Activated CD4-positive, alpha-beta T cell treated with anti-CD3 and anti-CD28 coated beads, Interleukin-2, amount 50 U/mL, for 24 hours (primary cell): Measurements from ENCODE around the gene RAB19.
"Not testable (repeated sequence)": the region's sequence is repeated elsewhere in the genome, so short reads cannot be mapped to it uniquely, and the experiment has no call there.

Experiments
- DNase-seq, 2 donors: peaks; one replicate each; pipeline ENCODE4 v3.0.0-alpha.2; 2020; ENCODE audit warnings: low read depth in 1 of 2, low spot score in 1 of 2

RAB19 gene

DNA sequence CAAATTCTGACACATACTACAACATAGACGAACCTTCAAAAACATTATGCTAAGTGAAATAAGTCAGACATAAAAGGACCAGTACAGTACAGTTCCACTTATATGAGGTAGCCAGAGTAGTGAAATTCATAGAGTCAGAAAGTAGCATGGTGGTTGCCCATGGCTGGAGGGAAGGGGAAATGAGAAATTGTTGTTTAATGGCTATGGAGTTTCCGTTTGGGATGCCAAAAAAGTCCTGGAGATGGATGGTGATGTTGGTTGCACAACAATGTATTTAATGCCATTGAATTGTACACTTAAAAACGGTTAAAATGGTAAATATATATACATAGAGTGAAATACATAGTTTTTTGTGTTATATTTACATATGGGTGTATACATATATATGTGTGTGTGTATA, 3.5 kb upstream of the RAB19 start:
- no peak for DNase-seq

DNA sequence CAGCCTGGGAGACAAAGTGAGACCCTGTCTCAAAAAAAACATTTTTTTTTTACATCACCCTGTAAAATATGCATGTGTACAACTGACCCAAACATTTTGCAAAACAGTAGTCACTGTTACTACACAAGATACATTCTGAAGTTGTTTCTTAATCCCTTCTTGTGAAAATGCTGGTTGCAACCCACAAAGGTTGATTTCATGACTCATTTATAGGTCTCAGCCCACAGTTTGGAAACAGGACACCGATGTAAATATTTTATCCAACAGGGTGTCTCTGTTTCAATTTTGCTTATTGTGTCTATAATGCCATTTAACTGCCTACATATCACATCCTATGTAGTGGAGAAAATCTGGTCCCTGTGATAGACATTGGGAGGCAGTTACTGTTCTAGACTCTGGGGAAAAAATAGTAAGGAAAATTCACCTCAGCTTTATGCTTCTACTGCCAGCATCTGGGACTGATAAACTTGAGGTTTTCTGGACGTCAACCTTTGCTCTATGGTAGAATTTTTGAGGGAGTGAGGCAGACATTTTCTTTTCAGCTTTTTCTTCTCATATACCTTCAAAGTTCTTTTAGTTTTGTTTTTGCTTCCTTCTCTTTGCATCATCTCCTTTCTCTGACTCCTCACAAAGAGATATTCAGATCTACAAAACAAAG, 1.6 kb upstream of the RAB19 start:
- peak in 1 of 2 donors; percentile 15 for DNase-seq

GRCh38 chr7:140404565-140405065, 757 bp downstream of the RAB19 start:
- DNase-seq, result no peak

- no peak for DNase-seq
These were observed 11.5 kb downstream of the RAB19 start for GRCh38 chr7:140415361-140415760.

DNA sequence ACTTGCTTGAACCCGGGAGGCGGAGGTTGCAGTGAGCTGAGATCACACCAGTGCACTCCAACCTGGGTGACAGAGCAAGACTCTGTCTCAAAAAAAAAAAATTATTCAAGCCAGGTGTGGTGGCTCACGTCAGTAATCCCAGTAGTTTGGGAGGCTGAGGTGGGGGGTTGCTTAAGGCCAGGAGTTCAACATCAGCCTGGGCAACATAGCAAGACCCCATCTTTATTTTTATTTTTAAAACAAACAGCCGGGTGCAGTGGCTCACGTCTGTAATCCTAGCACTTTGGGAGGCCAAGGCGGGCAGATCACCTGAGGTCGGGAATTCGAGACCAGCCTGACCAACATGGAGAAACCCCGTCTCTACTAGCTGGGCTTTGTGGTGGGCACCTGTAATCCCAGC, 12.0 kb downstream of the RAB19 start:
- not testable (repeated sequence) for DNase-seq

- no peak for DNase-seq
These were observed 12.7 kb downstream of the RAB19 start for GRCh38 chr7:140416560-140416959.

GRCh38 chr7:140417456-140418155, 13.7 kb downstream of the RAB19 start:
- DNase-seq, result no peak

DNA sequence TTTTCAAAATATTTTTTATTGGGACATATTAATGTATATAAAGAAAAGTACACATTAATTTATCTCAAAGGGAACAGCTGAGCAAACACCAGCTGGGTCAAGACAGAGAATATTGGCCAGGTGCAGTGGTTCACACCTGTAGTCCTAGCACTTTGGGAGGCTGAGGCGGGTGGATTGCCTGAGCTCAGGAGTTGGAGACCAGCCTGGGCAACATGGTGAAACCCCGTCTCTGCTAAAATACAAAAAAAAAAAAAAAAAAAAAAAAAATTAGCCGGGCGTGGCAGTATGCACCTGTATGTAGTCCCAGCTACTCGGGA, 14.3 kb downstream of the RAB19 start:
- not testable (repeated sequence) for DNase-seq

DNA sequence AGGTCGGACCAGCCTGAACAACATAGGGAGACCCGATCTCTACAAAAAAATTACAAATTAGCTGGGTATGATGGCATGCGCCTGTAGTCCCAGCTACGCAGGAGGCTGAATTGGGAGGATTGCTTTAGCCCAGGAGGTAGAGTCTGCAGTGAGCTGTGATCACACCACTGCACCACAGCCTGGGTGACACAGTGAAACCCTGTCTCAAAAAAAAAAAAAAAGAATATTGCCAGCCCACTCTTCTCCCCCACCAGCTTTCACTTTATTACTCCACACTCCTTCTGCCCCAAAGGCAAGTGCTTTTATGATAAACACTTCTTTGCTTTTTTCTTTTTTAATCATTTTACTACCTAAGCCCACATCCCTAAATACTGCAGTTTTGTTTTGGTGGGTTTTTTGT, 14.8 kb downstream of the RAB19 start:
- DNase-seq, result no peak

GRCh38 chr7:140421521-140421920, 17.7 kb downstream of the RAB19 start:
- no peak for DNase-seq

GRCh38 chr7:140423501-140423900, 19.6 kb downstream of the RAB19 start:
- no peak for DNase-seq

GRCh38 chr7:140425718-140426117, 21.9 kb downstream of the RAB19 start:
- DNase-seq, result no peak

DNA sequence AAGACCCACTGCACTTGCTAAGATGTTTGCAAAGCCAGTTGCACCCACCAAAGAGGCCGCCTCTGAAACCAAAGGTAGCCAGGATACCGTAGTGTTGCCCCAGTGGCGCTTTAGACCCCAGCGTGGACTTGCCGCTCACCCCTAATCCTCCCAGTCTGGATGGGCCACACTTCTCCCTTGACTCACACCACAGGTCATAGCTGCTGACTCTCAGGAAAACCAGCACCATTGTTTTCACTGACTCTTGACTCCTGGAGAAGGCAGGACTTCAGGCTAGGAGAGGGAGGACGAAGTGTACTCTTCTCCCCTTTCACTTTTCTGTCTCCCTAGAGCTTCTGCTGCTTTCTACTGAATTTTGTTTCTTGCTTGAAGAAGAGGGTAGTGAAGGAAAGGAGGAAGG, 22.3 kb downstream of the RAB19 start:
- no peak for DNase-seq

DNA sequence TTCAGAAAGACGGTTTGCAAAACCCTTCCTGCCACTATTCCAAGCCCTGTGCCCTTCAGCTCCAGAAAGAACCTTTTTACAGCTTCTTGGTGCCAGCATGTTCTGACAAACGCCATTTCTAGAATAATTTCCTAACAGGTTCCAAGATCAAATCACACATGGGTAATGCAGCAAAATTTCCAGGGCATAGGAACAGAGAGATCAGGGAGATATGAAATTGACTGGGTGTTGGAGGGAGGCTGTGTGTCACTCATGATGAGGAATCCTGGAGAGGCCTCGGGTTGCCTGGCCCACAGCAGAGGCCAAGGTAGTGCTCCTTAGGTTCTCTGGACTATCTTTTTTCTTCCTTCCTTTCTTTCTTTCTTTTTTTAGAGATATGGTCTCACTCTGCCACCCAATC, 29.5 kb downstream of the RAB19 start:
- no peak for DNase-seq

- DNase-seq, result no peak
These were observed 31.5 kb downstream of the RAB19 start for GRCh38 chr7:140435252-140435895.

DNA sequence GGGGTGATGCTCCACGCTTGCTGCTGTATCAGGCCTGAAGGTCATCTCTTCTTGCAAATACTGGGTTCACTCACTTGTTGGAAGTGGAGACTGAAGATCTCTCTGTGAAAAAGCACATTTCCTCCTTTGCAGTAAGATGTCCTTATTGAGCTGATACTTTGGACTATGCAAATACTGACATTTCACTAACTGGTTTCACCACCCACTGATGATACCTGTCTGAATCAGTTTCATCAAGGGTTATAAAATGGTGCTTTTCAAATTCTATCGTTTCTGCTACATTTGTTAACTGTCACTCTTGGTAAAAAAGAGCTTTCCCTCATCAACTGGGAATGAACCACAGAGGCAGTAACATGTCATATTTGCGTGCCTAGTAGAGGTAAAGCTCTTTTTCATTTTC, 35.5 kb downstream of the RAB19 start:
- DNase-seq, result no peak

- DNase-seq, result no peak
These were observed 36.7 kb downstream of the RAB19 start for GRCh38 chr7:140440593-140440992.

GRCh38 chr7:140441519-140441918, 37.7 kb downstream of the RAB19 start:
- DNase-seq, result no peak

DNA sequence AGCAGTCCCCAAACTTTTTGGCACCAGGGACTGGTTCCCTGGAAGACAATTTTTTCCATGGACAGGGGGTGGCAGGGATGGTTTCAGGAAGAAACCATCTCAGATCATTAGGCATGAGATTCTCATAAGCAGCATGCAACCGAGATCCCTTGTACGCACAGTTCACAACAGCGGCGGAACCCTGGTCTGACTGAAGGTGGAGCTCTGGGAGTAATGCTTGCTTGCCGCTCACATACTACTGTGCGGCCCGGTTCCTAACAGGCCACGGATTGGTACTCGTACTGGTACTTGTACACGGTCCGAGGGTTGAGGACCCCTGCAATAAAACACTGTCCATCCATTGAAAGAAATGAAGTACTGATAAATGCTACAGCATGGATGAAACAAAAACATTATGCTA, 42.6 kb downstream of the RAB19 start:
- DNase-seq, result no peak

DNA sequence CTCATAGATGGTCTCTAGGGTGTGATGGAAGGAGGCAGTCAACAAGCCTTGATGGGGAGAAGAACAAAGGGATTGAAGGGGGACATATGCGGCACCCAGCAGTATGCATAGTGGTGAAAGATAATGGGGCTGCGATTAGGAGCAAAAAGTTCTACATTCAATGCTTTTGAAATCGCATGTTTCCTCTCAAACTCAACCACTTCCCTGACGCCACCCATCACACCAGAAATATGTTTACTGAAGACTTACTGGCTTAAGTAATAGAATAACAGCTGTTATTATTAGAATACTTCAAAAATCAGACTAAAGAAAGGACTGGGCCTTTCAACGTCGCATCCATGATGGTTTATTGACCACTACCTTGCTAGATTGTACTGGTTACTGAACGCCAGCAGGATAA, 44.0 kb downstream of the RAB19 start:
- DNase-seq, result no peak

- DNase-seq, result no peak
These were observed 45.1 kb downstream of the RAB19 start for GRCh38 chr7:140448781-140449480.

- DNase-seq, result no peak
These were observed 47.9 kb downstream of the RAB19 start for GRCh38 chr7:140451716-140452115.
